GM20000 (cell line): ENCODE results near the gene UBAP1.
"Not testable (repeated sequence)": the region's sequence is repeated elsewhere in the genome, so short reads cannot be mapped to it uniquely, and the experiment has no call there.

Experiments
- DNase-seq: peaks from one replicate; pipeline ENCODE4 v3.0.0; 2012; ENCODE audit warnings: low spot score
- CTCF ChIP-seq: IDR thresholded peaks from 2 replicates; pipeline ENCODE4 v1.5.1; 2012; ENCODE audit warnings: mild to moderate bottlenecking, control low read depth; ENCODE audit errors: extremely low read depth, missing control alignments

The UBAP1 gene

GRCh38 chr9:34237836-34238235, 59.0 kb downstream of the UBAP1 start:
- no peak for DNase-seq
- TF ChIP-seq CTCF = no peak

GRCh38 chr9:34240006-34240405, 61.2 kb downstream of the UBAP1 start:
- DNase-seq = no peak
- TF ChIP-seq CTCF = no peak

- TF ChIP-seq CTCF = no peak
- DNase-seq = no peak
Measured at GRCh38 chr9:34242830-34243229, 64.0 kb downstream of the UBAP1 start.

- not testable (repeated sequence) for DNase-seq
Measured at GRCh38 chr9:34245212-34245611, 66.4 kb downstream of the UBAP1 start.

- no peak for DNase-seq
- TF ChIP-seq CTCF = no peak
Measured at GRCh38 chr9:34246453-34246852, 67.6 kb downstream of the UBAP1 start.

GRCh38 chr9:34247782-34248181, 68.9 kb downstream of the UBAP1 start:
- not testable (repeated sequence) for DNase-seq

GRCh38 chr9:34249274-34249673, 70.4 kb downstream of the UBAP1 start:
- TF ChIP-seq CTCF = no peak
- DNase-seq = no peak

- TF ChIP-seq CTCF = no peak
- no peak for DNase-seq
Measured at GRCh38 chr9:34250721-34251120, 71.9 kb downstream of the UBAP1 start.

- DNase-seq = no peak
- TF ChIP-seq CTCF = no peak
Measured at GRCh38 chr9:34252016-34252415, 73.2 kb downstream of the UBAP1 start.
